SK-N-SH treated with all-trans-retinoic acid at 6 μM for 48 hours (cell line): Measurements from ENCODE around the gene FAM200A.

Experiments used
- PATZ1 ChIP-seq: fragments of 250-450 bp; sonication (Bioruptor Pico); IDR thresholded peaks from 2 replicates; pipeline ENCODE4 v1.8.0; 2020; ENCODE audit warnings: mild to moderate bottlenecking, moderate library complexity, borderline replicate concordance
- PPARA ChIP-seq: fragments of 250-450 bp; sonication (Bioruptor Pico); IDR thresholded peaks from 2 replicates; pipeline ENCODE4 v1.5.0; 2020; ENCODE audit warnings: mild to moderate bottlenecking, borderline replicate concordance
- SNAI2 ChIP-seq: fragments of 250-450 bp; sonication (Bioruptor Pico); IDR thresholded peaks from 2 replicates; pipeline ENCODE4 v1.5.0; 2020; ENCODE audit warnings: mild to moderate bottlenecking, moderate library complexity
- TSHZ2 ChIP-seq: fragments of 250-450 bp; sonication (Bioruptor Pico); IDR thresholded peaks from 2 replicates; pipeline ENCODE4 v1.5.0; 2020; ENCODE audit warnings: mild to moderate bottlenecking, moderate library complexity
- ZFP3 ChIP-seq: fragments of 250-450 bp; sonication (Bioruptor Pico); IDR thresholded peaks from 2 replicates; pipeline ENCODE4 v1.5.0; 2020; ENCODE audit warnings: mild to moderate bottlenecking, moderate library complexity

- TF ChIP-seq PATZ1 (CRISPR knock-in tag): no peak
- TF ChIP-seq SNAI2 (CRISPR knock-in tag): no peak
- TF ChIP-seq PPARA (CRISPR knock-in tag): no peak
- no peak for TF ChIP-seq ZFP3 (CRISPR knock-in tag)
- TF ChIP-seq TSHZ2 (CRISPR knock-in tag): no peak
These were observed 37.0 kb upstream of the FAM200A start for GRCh38 chr7:99588868-99589267.
